Stromal cell of bone marrow (primary cell): ENCODE measurements around the gene AP5B1.
"Not testable (repeated sequence)": the region's sequence is repeated elsewhere in the genome, so short reads cannot be mapped to it uniquely, and the experiment has no call there.

ENCODE experiments used
- DNase-seq: peaks from one replicate; pipeline ENCODE4 v3.0.0-alpha.2; 2012; ENCODE audit warnings: low read depth

The AP5B1 gene

GRCh38 chr11:65786008-65786785 lies 5.4 kb upstream of the AP5B1 start:
- DNase-seq = no peak

DNA sequence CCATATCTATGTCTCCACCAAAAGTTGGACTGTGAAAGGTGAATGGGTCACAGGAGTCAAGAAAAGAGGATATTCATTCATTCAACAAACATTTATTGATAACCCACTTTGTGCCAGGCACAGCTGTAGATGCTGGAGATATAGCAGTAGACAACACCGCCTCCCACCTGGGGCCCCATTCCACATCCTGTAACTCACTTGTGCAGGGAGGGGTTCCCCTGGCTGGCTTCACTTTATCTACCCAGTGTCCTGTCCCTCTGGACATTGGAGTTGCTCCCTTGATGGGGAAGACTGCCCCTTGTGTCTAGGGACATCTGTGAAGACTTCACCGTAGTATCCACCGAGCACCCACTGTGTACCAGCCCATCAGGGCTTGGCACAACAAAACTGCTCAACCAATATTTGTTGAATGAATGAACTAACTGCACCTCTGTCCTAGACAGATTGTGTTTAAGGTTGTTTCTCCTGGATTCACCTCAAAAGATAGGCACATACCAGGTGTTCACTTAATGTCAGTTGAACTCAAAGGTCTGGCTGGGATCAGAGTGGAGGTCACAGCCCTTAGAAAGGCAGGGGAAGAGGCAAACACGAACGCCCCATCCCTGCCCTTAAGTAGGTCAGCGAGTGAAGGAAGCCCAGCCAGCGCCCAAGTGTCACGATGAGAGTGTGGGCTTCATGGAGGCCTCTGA lies 4.7 kb upstream of the AP5B1 start:
- DNase-seq = no peak

DNA sequence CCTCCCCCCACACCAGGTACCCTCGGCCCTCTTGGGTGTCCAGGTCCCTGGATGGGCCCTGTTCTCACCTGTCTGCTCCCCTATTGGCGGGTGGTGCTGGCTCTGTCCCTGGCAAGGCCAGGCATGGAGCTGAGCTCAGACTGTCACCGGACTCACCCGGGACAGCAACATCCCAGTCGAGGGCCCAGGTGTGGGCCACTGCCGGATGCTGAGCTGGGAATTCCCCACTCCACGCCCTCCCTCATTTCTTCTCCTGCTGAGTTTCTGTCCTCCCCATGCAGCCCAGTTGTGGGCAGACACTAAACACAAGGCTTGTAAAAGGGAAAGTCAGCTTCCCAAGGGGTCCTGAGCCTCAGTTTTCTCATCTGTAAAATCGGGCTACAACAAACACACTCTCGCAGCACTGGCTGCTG lies 2.0 kb upstream of the AP5B1 start:
- no peak for DNase-seq

DNA sequence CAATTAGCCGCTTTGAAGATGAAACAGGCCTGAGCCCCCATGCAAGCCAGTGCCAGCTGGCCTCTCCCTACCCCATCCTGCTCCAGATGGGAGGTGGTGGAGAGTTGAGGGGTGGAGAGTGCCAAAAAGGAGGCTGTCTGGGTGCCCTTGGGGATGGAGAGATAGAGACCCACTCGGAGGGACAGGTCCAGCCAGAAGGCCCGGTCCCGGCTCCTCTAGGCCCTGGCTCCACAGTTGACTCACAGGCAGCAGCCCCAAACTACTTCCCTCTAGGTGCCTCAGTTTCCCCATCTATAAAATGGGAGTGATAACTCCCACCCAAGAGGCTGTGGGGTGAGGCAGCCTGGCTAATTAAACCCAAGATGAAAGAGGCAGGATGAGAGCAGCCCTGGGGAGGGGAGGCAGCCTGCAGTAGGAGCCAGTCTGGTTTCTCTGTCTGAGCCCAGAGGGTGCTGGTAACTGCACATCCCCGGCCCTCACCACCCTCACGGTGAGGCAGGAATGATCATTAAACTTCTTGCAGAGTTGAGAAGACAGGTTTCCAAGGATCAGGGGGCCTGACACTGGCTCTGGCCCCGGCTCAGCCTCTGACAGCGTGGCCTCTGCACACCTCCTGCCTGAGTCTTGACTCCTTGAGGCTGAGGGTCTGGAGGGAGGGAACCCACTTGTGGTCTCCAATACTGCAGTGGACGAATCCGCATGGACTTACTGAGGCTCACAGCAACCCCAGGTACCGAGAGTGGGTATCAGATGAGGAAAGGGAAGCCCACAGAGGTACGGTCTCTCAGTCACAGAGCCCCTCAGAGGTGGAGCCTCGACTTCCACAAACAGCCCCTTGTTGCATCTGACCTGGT lies 1.4 kb upstream of the AP5B1 start:
- DNase-seq = no peak

DNA sequence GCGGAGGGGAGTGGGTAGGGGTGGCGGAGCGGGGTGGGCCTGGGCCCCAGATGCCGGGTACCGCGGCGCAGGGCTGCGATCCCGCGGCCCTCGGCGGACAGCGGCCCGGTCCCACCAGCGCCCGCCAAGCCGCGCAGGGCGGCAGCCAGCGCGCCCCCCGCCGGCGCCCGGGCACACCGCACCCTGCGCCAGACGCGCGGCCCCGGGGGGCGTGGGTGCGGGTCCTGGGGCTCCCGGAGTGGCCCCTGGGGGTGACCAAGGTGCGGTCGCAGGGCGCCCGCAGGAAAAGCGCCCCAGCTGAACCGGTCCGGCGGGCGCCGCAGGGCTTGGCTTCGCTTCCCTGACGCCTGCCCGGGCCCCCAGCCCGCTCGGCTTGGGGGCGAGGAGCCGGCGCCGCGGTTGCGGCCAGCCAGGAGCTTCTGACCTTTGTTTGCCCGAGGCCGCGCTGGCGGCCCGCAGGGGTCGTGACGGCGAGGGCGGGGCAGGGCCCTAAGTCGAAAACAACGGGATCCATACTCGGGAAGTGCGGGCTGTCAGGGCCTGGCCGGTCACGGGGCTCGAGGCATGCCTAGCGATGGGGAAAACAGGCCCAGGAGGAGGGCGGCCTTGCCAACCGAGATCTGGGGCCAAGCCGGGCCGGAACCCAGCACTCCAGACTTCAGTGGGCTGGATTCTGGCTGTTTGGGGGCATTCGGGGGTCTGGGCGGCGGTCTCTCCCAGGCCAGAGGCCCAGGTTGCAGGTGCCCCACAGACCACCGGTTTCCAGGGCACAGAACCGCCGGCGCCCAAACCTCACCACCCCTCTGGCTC lies 581 bp upstream of the AP5B1 start:
- no peak for DNase-seq

- peak; percentile 59 for DNase-seq
These were observed 632 bp downstream of the AP5B1 start for GRCh38 chr11:65779919-65780769.

DNA sequence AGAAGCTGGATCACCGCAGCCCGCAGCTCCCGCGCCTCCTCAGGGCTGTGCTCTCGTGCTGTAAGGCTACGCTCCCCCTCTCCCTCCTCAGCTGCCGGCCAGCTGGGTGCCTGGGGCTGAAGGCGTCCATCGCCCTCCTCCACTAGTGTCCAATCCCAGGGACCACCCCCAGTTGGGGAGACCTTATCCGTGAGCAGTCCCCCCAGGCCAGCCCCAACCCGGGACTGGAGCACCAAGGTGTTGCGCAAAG lies 1.2 kb downstream of the AP5B1 start:
- no peak for DNase-seq

DNA sequence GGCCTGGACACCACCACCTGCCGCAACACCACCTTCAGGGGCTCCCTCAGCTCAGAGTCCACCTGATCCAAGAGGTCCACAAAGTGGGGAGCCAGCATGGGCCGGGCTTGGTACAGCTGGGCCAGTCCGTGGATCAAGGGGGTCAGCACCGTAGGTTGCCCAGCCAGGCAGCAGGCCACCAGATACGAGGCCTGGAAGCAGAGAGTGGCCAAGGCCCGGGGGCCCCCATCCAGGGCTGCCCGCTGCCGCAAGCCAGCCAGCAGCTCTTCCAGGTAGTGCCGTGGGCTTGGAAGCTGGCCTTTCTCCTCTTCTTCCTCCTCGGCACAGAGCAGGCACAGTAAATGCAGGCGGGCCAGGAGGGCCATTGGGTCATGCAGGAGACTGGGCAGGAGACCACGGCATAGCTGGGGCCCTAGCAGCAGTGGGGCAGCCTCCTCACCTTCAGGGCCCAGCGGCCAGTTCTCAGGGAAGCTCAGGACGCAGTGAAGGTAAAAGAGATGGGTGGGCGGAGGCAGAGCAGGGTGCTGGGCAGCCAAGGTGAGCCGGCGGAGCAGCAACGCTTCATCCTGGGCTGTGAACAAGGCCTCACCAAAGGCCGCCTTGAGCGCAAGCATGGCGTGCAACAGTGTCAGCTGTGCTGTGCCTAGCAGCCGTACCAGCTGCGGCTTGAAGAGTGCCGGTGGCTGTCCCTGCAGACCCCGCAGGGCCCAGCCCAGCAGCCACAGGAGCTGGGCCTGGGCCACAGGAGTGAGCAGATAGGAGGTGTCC lies 1.7 kb downstream of the AP5B1 start:
- no peak for DNase-seq

- DNase-seq = no peak
These were observed 2.3 kb downstream of the AP5B1 start for GRCh38 chr11:65778431-65778900.

- DNase-seq = no peak
These were observed 2.9 kb downstream of the AP5B1 start for GRCh38 chr11:65777821-65778361.

- no peak for DNase-seq
These were observed 3.5 kb downstream of the AP5B1 start for GRCh38 chr11:65777241-65777640.

GRCh38 chr11:65776710-65777141 lies 4.0 kb downstream of the AP5B1 start:
- no peak for DNase-seq

- DNase-seq = no peak
These were observed 4.6 kb downstream of the AP5B1 start for GRCh38 chr11:65776196-65776595.

DNA sequence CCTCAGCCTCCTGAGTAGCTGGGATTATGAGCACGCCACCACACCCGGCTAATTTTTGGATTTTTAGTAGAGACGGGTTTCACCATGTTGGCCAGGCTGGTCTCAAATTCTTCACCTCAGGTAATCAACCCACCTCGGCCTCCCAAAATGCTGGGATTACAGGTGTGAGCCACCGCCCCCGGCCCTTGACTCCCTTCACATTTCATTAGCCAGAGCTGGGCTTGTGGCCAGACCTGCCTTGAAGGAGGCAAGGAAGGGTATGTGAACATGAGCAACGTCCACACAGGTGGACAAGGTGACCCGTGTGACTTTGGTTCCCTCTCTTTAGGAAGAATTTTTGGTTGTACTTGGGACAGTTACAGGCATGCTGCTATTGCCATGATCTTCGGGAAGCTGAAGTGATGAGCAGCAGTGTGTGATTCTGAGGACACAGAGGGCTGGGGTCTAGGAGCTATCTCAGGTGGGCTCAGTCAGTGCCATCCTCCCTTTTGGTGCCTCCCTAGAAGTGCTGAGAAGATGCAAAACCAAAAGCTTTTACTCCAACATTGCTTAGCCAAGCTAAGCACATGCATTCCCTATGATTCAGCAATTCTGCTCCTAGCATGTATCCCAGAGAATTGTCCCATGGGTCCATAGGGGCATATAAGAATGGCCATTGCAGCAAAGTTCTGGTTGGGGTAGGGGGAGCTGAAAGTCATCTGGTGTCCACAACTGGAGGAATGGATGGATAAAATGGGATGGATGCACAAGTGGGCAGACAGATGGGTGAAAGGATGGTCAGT lies 6.1 kb downstream of the AP5B1 start:
- no peak for DNase-seq

DNA sequence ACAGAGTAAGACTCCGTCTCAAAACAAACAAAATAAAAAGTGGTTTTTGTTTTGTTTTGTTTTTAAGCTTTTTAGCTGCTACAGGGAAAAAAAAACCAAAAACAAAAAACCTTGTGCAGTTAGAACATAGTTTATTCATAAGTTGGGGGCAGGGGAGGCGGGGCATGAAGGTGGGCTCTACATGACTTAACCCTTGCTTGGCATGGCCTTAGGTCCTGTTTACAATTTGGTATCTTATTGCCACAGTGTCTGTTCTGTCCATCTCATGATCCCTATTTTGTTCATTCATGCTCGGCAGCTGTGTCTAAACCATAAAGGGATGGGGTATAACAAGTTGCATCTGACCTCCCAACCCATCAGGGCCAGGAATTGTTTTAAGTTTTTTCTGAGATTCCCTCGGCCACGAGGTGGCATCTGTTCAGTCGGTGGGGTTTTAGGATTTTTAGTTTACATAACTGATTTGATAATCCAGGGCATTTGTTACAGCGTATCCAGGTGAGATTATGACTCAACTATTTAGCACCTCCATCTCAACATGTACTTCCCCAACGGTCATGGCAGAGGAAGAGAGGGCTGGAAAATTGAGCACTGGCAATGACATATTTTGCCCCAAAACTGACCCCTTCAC lies 6.9 kb downstream of the AP5B1 start:
- DNase-seq = no peak

DNA sequence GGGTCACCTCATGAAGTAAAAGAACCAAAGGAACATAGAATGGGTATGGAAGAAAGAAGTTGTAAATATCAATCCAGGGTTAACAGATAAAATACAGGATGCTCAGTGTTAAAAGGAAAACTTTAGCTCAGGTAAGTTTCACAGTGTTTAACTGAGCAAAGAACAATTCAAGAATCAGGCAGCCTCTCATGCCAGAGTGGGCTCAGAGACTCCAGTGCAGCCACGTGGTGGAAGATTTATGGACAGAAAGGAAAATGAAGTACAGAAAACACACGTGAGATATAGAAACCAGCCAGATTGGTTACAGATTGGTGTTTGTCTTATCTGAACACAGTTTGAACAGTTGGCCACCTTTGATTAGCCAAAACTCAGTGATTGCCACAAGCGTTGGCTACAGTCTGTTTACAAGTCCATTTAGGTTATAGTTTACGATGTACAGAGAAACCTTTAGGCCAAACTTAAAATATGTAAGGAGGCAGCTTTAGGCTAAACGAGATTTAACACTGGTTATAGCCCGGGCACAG lies 9.1 kb downstream of the AP5B1 start:
- DNase-seq = no peak

GRCh38 chr11:65770951-65771567 lies 9.7 kb downstream of the AP5B1 start:
- DNase-seq = no peak

DNA sequence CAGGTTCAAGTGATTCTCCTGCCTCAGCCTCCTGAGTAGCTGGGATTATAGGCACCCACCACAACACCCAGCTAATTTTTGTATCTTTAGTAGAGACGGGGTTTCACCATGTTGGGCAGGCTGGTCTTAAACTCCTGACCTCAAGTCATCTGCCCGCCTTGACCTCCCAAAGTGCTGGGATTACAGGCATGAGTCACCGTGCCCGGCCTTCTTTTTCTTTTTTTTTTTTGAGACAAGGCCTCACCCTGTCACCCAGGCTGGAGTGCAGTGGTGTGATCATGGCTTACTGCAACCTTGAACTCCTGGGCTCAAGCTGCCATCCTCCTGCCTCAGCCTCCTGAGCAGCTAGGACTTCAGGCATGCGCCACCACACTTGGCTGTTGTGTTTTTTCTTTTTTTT lies 13.0 kb downstream of the AP5B1 start:
- DNase-seq = not testable (repeated sequence)
